RWPE2 (cell line): Measurements from ENCODE around the gene ABITRAM.
"Not testable (repeated sequence)": the region's sequence is repeated elsewhere in the genome, so short reads cannot be mapped to it uniquely, and the experiment has no call there.

Source experiments
- ATAC-seq: fragments of 200-7000 bp; cut with Tn5 transposase; 3 replicates; pipeline ENCODE4 v1.9.1; 2021; ENCODE audit warnings: low read depth
- DNase-seq: peaks from one replicate; pipeline ENCODE4 v3.0.0-alpha.2; 2020; ENCODE audit warnings: low spot score
- H3K27ac ChIP-seq: fragments of 450-650 bp; 2 replicates; pipeline ENCODE4 v1.5.1; 2017; ENCODE audit warnings: mild to moderate bottlenecking; ENCODE audit not compliant: poor library complexity, severe bottlenecking
- H3K27me3 ChIP-seq: fragments of 250-450 bp; sonication (Bioruptor Pico); 2 replicates; pipeline ENCODE4 v1.5.1; 2021; ENCODE audit warnings: mild to moderate bottlenecking, moderate library complexity; ENCODE audit not compliant: insufficient read depth, poor library complexity, severe bottlenecking
- H3K36me3 ChIP-seq: fragments of 250-450 bp; sonication (Bioruptor Pico); 2 replicates; pipeline ENCODE4 v1.5.1; 2020; ENCODE audit warnings: low read depth, mild to moderate bottlenecking, moderate library complexity
- H3K4me1 ChIP-seq: fragments of 250-450 bp; sonication (Bioruptor Pico); 2 replicates; pipeline ENCODE4 v1.5.1; 2021; ENCODE audit warnings: mild to moderate bottlenecking, moderate library complexity; ENCODE audit not compliant: insufficient read depth, poor library complexity, severe bottlenecking
- H3K4me3 ChIP-seq: fragments of 250-450 bp; sonication (Bioruptor Pico); 2 replicates; pipeline ENCODE4 v1.5.1; 2021; ENCODE audit warnings: mild to moderate bottlenecking, moderate library complexity; ENCODE audit not compliant: severe bottlenecking
- H3K9me3 ChIP-seq: fragments of 250-450 bp; sonication (Bioruptor Pico); 2 replicates; pipeline ENCODE4 v1.5.1; 2021; ENCODE audit warnings: mild to moderate bottlenecking, moderate library complexity; ENCODE audit not compliant: severe bottlenecking
- CTCF ChIP-seq: fragments of 450-650 bp; IDR thresholded peaks from one replicate; pipeline ENCODE4 v1.5.1; 2017; ENCODE audit warnings: mild to moderate bottlenecking, moderate library complexity; ENCODE audit not compliant: poor library complexity, severe bottlenecking

Gene ABITRAM

GRCh38 chr9:108934323-108934893 is at the start of gene ABITRAM:
ABITRAM (plus strand) TSS chr9:108934400; CDS start chr9:108934487, 87 bp downstream.
- peak within 1 kb of the TSS; percentile 45 for H3K27ac ChIP-seq
- peak; percentile 78 for ATAC-seq
- peak; percentile 61 for DNase-seq
- H3K4me3 ChIP-seq, result peak within 1 kb of the TSS; percentile 96
- H3K36me3 ChIP-seq, result peaks cover 29% of the 10 kb centered on the region
- H3K9me3 ChIP-seq, result no peaks in the 10 kb centered on the region
- no peak for TF ChIP-seq CTCF
- peaks cover 9% of the 10 kb centered on the region for H3K4me1 ChIP-seq
- H3K27me3 ChIP-seq, result no peaks in the 10 kb centered on the region

GRCh38 chr9:108884701-108885100 is 49.5 kb upstream of the ABITRAM start:
- ATAC-seq, result no peak
- H3K4me3 ChIP-seq, result no peak overlapping the region
- H3K4me1 ChIP-seq, result peaks cover 16% of the 10 kb centered on the region
- no peaks in the 10 kb centered on the region for H3K27me3 ChIP-seq
- H3K9me3 ChIP-seq, result no peaks in the 10 kb centered on the region
- peaks cover 78% of the 10 kb centered on the region for H3K36me3 ChIP-seq
- no peak for TF ChIP-seq CTCF
- H3K27ac ChIP-seq, result peak overlapping the region; percentile 70
- no peak for DNase-seq

- Histone ChIP-seq H3K9me3 (no peaks in the 10 kb centered on the region), H3K36me3 (peaks cover 75% of the 10 kb centered on the region), H3K4me1 (peaks cover 16% of the 10 kb centered on the region), H3K4me3 (no peak overlapping the region), H3K27me3 (no peaks in the 10 kb centered on the region), H3K27ac (peak overlapping the region; percentile 70)
- peak; percentile 79 for DNase-seq
- TF ChIP-seq CTCF, result no peak
- peak; percentile 98 for ATAC-seq
Observed at GRCh38 chr9:108885643-108886348, 48.4 kb upstream of the ABITRAM start.

GRCh38 chr9:108886594-108887271 is 47.5 kb upstream of the ABITRAM start:
- not testable (repeated sequence) for H3K4me3 ChIP-seq, ATAC-seq, H3K9me3 ChIP-seq, DNase-seq, H3K27me3 ChIP-seq
- peaks cover 16% of the 10 kb centered on the region for H3K4me1 ChIP-seq
- peaks cover 75% of the 10 kb centered on the region for H3K36me3 ChIP-seq
- peak overlapping the region; percentile 70 for H3K27ac ChIP-seq

GRCh38 chr9:108889649-108890067 is 44.5 kb upstream of the ABITRAM start:
- no peaks in the 10 kb centered on the region for H3K27me3 ChIP-seq
- no peak for DNase-seq
- no peaks in the 10 kb centered on the region for H3K9me3 ChIP-seq
- no peak overlapping the region for H3K4me3 ChIP-seq
- H3K4me1 ChIP-seq, result peaks cover 16% of the 10 kb centered on the region
- no peak overlapping the region for H3K27ac ChIP-seq
- ATAC-seq, result no peak; the same call in 2 of the 3 replicates
- H3K36me3 ChIP-seq, result peaks cover 79% of the 10 kb centered on the region
- TF ChIP-seq CTCF, result peak; percentile 32
